GM18519 (cell line): ENCODE data around the gene UBE3D.
"Not testable (repeated sequence)": the region's sequence is repeated elsewhere in the genome, so short reads cannot be mapped to it uniquely, and the experiment has no call there.

Source experiments
- ATAC-seq: cut with Tn5 transposase; IDR thresholded peaks from one replicate; pipeline ENCODE4 v1.9.1; 2021; ENCODE audit warnings: mild to moderate bottlenecking, moderate library complexity; ENCODE audit not compliant: unreplicated experiment, low FRiP score

UBE3D gene

GRCh38 chr6:82984720-82985119 lies 80.9 kb downstream of the UBE3D start:
- no peak for ATAC-seq

DNA sequence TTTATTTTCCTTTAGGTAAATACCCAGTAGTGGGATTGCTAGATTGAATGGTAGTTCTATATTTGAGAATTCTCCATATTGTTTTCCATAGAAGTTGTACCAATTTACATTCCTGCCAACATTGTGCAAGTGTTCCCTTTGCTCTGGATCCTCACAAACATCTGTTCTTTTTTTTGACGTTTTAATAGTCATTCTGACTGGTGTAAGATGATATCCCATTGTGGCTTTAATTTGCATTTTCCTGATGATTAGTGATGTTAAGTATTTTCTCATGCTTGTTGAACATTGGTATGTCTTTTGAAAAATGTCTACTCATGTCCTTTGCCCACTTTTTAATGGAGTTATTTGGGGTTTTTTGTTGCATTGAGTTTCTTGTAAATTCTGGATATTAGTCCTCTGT lies 85.6 kb downstream of the UBE3D start:
- ATAC-seq = no peak

GRCh38 chr6:82979657-82980056 lies 86.0 kb downstream of the UBE3D start:
- ATAC-seq = no peak

DNA sequence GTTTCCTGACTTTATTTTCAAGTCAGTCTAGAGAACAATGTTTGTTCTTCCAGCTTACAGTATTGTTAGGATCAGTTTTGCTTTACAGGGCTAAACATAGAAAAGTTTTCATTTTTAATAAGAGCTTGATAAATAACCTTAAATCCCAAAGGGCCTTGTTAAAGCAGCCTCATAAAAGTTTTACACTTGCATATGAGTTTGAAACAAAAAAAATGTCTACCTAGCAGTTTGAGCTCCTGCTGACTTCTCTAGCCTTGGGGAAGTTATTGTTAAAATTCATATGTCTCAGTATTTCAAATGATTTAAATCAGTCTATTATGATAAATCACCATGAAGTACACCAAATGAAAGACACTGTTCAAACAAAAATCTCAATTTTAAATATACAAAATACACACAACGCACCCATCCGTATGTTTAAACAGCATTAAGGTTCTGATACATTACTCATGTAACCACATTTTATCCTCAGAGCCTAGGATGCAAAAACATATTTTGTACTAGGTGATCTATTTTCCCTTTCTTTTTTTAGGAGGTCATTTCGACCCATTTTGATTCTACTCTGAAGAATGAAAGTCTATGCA lies 87.2 kb downstream of the UBE3D start:
- ATAC-seq = no peak

- no peak for ATAC-seq
Measured at GRCh38 chr6:82976179-82976578, 89.5 kb downstream of the UBE3D start.

- ATAC-seq = no peak
Measured at GRCh38 chr6:82971877-82972460, 93.7 kb downstream of the UBE3D start.

- no peak for ATAC-seq
Measured at GRCh38 chr6:82970839-82971238, 94.8 kb downstream of the UBE3D start.

- ATAC-seq = no peak
Measured at GRCh38 chr6:82968708-82969107, 96.9 kb downstream of the UBE3D start.

DNA sequence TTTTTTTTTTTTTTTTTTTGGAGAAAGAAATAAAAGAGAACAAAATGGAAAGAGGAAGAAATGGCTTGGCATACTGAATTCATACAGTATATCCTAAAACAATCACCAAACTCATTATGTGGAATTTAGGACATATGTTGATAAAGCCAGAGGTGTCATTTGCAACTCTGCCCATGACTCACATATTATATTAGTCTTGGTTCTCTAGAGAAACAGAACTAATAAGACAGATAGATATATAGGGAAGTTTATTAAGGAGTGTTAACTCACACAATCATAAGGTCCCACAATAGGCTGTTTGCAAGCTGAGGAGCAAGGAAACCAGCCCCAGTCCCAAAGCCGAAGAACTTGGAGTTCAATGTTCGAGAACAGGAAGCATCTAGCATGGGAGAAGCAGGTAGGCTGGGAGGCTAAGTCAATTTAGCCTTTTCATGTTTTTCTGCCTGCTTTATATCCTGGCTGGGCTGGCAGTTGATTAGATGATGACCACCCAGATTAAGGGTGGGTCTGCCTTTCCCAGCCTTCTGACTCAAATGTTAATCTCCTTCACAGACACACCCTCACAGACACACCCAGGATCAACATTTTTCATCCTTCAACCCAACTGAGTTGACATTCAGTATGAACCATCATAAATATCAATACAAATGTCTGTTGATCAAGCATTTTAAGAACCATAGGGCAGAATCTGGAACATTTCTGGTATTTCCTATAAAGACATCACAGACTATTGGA lies 102.3 kb downstream of the UBE3D start:
- no peak for ATAC-seq

DNA sequence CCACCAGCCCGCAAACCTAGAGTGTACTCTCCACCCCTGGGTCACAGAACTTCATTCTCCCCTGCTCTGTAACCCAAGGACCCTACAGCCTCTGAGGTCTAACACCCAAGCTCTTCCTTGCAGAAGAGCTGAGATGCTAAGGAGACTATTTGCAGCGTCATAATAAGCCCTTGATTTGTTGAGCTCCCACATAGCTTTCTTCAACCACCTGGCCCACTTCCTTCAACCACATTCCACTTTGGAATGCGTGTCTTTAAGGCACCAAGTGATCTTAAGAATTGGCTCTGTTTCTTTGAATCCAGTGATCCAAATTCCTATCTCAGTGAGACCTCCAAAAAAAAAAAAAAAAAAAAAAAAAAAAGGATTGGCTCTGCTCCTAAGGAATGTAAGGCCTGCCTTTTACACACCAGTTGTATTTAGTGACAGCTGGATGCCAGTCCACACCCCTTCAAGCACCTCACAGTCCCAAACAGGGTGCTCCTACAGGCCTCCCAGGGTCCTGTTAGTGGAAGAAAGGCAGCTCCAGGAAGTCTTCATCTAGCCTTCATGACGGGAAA lies 106.2 kb downstream of the UBE3D start:
- ATAC-seq = no peak

- ATAC-seq = no peak
Measured at GRCh38 chr6:82958551-82958950, 107.1 kb downstream of the UBE3D start.

DNA sequence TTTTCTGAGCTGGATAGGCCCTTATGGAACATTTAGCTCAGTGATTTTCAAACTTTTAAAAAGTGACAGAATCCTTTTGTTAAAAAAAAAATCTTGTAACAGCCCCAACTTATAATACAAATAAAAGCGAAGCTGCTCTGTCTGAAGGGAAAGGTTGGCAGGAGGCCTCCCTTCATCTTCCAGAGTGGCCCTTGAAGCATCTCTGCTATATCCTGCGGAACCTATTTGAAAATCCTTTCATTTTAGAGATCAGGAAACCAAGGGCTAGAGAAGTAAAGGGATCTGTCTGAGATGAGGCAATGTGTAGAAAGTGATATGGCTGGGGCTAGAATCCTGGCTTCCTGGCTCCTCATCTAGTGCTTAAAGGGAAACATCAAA lies 107.8 kb downstream of the UBE3D start:
- ATAC-seq = no peak

DNA sequence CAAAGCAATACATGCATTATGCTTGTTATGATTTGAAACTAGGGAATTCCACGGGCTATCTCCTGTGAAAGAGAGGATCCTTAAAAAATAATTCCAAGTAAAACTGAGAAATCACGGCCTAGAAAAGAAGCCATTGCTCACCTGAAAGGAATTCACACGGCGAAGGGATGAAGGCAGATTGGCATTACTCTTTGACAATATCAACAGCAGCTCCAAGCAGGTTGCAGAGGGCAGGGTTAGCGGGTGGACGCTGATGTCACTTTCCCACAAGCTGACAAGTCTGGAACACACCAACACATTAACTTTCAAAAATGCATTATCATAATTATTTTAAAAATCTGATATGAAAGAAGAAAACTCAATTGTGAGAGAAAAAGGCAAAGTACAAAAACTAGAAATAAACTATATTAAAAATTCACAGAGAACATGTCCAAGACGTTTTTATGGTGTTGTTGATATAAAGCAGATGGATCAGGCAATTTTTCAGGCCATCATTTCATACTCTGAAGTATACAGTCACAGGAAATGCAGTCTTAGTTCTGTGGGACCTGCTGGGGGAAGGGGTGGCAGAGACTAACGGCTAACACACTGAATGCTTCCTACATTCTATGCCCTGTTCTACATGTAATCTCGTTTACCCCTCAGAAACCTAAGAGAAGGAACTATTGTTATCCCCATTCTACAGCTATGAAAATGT lies 108.3 kb downstream of the UBE3D start:
- ATAC-seq = no peak

GRCh38 chr6:82955841-82956240 lies 109.8 kb downstream of the UBE3D start:
- no peak for ATAC-seq

DNA sequence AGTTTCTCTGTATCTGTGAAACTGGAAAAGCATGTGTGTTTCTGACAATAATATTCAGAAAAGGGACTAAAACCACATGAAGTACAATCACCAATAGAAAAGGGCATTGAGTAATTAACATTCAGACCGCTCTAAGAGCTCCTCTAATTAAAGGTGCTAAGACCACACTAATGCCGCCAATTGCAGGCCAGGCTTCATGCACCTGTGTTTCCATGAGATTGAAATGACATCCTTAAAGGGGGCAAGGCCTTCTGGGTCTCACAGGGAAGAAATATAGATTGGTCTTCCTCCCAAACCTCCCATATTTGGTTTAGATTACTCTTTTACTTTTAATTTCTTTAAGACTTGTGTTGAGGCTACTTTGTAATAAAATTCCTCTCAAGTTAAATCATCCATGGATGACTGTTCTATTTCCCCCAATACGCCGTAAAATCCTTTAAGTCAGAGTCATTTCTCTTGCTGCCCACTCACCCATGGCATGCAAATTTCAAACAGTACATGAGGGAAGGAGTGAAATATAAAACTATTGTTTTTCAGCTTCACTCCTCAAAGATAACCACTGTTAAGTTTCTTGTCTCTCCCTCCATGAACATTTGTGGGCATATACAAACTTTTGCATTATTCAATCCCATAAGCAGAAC lies 110.6 kb downstream of the UBE3D start:
- ATAC-seq = peak; percentile 68

GRCh38 chr6:82954356-82954755 lies 111.3 kb downstream of the UBE3D start:
- ATAC-seq = no peak

DNA sequence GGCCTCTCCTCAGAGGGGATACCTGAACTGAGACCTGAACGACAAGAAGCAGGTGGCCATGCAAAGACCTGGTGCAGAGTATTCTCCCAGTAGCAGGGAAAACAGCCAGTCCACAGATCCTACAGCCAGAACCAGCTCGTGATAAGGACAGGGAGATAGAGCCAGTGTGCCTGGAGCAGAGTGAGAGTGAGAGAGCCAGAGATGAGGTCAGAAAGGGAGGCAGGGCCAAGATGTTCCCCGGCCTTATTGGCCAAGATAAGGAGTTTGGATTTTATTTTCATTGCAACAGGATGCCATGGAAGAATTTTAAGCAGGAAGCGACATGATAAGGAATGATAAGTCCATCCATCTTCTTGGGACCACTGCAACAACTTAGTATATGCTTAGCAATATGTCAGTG lies 111.8 kb downstream of the UBE3D start:
- no peak for ATAC-seq

DNA sequence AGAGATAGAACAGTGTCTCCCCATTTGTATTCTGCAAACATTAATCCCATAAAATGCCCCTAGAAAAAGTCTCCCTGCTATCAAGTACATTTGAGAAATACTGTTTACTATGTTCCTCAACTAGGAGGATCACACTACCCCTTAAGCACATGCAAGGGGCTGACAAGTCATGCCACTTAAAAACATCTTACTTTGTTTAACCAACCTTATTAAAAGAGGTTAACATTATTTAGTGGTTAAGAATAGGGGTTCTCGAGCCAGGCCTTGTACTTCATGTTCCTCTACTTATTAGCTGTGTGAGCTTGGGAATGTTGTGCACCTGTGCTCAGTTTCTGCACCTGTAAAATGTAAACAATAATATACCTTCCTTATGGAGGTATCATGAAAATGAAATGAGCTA lies 113.7 kb downstream of the UBE3D start:
- ATAC-seq = no peak

- no peak for ATAC-seq
Measured at GRCh38 chr6:82951389-82951788, 114.3 kb downstream of the UBE3D start.

- not testable (repeated sequence) for ATAC-seq
Measured at GRCh38 chr6:82930915-82931314, 134.7 kb downstream of the UBE3D start.
